T-helper 17 cell (primary cell): ENCODE data around the gene PTGES3. TPM values are rescaled to one million over a fixed set of nuclear protein-coding genes. Genes with fewer than 3 reads are reported as not detected.

Experiments used
- ATAC-seq: fragments of 150-1000 bp; cut with Tn5 transposase; 2 replicates; pipeline ENCODE4 v1.10.0; 2021; ENCODE audit warnings: mild to moderate bottlenecking, moderate library complexity
- DNase-seq, 3 donors: peaks; one replicate each; pipeline versions ENCODE4 v3.0.0 to v3.0.0-alpha.2; 2020 to 2021
- H3K9me3 ChIP-seq: one replicate; pipeline ENCODE4 v1.7.0; 2013; ENCODE audit warnings: low read length, mild to moderate bottlenecking; ENCODE audit not compliant: control insufficient read depth, poor library complexity, severe bottlenecking
- H3K27ac Mint-ChIP-seq: one replicate; pipeline ENCODE4 v1.8.0; 2022; ENCODE audit warnings: mild to moderate bottlenecking, moderate library complexity, mixed read lengths
- H3K27me3 Mint-ChIP-seq: one replicate; pipeline ENCODE4 v1.8.0; 2022; ENCODE audit warnings: mixed read lengths
- H3K36me3 Mint-ChIP-seq: one replicate; pipeline ENCODE4 v1.8.0; 2022; ENCODE audit warnings: low read depth, mixed read lengths
- H3K4me1 Mint-ChIP-seq: one replicate; pipeline ENCODE4 v1.8.0; 2022; ENCODE audit warnings: mild to moderate bottlenecking, mixed read lengths
- H3K4me3 Mint-ChIP-seq: one replicate; pipeline ENCODE4 v1.8.0; 2022; ENCODE audit warnings: mild to moderate bottlenecking, moderate library complexity, mixed read lengths
- total RNA-seq, 4 donors: library from RNA in 2 of 4; stranded (reverse) in 2 of 4; gene quantifications; one replicate each; pipeline ENCODE4 v1.2.3 and lab custom pipeline; 2022 to 2026

PTGES3 gene
- total RNA-seq, 2 donors from 2014 or later = 124 to 127 TPM

DNA sequence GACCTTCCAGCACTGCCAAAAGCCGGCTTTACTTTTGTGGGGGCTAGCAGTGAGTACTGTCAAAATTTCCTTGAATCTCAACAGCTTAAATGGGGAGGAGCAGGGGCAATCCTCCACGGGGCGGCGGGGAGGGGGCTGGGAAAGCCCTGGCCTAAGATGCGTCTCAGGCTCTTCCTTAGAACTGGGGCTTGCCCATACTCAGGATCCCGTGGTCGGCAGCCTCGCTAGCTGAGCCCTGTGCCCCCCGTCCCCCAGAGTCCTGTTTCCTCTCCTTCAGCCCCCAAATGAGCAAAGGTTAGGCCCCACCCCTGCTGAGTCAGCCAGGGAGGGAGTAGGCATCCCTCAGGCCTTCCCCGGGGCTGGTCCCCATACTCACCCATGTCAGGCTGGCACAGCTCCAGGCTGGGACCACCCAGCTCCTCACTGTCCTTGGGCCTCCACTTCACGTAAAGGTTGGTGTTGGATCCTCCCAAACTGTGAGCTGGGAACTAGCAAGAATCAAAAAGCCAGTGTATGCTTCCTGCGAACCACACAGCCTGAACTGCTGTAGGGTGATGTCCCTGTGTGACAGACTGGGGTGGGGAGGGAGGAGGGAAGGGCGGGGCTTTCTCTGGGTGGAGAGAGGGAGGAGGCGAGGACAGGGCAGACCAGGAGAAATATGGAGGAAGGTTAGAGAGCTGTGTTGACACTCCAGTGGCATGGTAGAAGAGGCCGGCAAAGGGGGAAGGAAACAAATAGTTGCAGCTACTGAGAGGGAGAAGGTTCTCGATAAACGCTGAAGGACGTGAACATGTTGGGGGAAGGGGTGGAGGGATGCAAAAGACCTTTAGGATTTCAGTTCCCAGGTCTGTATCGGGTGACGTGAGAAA lies 52.0 kb downstream of the PTGES3 start:
- H3K4me3 Mint-ChIP-seq = peak overlapping the region; percentile 99
- H3K36me3 Mint-ChIP-seq = peaks cover 5% of the 10 kb centered on the region
- ATAC-seq = peak; percentile 78
- H3K27ac Mint-ChIP-seq = peak overlapping the region; percentile 95
- peak; percentile 46 to 78 (median 68) for DNase-seq
- no peaks in the 10 kb centered on the region for H3K9me3 ChIP-seq
- peaks cover 49% of the 10 kb centered on the region for H3K4me1 Mint-ChIP-seq
- no peaks in the 10 kb centered on the region for H3K27me3 Mint-ChIP-seq

GRCh38 chr12:56634837-56635791 lies 53.0 kb downstream of the PTGES3 start:
- H3K36me3 Mint-ChIP-seq = peaks cover 5% of the 10 kb centered on the region
- peak overlapping the region; percentile 99 for H3K4me3 Mint-ChIP-seq
- peaks cover 54% of the 10 kb centered on the region for H3K4me1 Mint-ChIP-seq
- H3K27ac Mint-ChIP-seq = peak overlapping the region; percentile 95
- H3K9me3 ChIP-seq = no peaks in the 10 kb centered on the region
- no peaks in the 10 kb centered on the region for H3K27me3 Mint-ChIP-seq
- peak; percentile 49 to 58 (median 55) for DNase-seq
- peak; percentile 29 for ATAC-seq

DNA sequence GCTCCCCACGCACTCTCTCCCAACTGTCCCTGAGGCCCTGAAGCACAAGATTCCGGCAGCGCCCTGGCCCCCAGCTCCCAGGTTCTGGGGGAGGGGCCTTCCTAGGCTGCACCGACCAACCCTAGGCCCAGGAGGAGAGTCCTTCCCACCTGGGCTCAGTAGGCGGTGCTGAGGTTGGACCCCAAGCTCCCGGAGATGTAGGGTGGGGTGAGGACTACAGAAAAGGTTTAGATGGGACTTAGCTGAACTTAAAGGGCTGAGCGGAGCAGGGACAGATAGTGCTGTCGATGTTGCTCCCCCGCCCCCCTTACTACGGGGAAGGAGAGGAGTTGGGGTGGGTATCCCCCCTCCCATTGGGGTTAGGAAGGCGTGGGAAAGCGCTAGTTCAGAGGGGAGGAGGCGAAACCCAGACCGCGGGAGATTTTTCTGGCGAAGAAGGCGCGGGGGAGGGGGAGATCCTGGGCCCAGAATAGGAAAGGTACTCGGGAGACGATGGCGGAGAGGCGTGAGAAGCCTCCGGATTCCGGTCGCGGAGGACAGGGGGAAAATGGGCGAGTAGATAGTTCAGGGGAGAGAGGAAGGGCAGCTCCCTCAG lies 53.7 kb downstream of the PTGES3 start:
- Mint-ChIP-seq H3K4me1 (peaks cover 52% of the 10 kb centered on the region), H3K4me3 (peak overlapping the region; percentile 99), H3K27me3 (no peaks in the 10 kb centered on the region), H3K27ac (peak overlapping the region; percentile 95), H3K36me3 (peaks cover 6% of the 10 kb centered on the region)
- peak in 1 of 3 donors; percentile 14 for DNase-seq
- no peak for ATAC-seq
- H3K9me3 ChIP-seq = no peaks in the 10 kb centered on the region

DNA sequence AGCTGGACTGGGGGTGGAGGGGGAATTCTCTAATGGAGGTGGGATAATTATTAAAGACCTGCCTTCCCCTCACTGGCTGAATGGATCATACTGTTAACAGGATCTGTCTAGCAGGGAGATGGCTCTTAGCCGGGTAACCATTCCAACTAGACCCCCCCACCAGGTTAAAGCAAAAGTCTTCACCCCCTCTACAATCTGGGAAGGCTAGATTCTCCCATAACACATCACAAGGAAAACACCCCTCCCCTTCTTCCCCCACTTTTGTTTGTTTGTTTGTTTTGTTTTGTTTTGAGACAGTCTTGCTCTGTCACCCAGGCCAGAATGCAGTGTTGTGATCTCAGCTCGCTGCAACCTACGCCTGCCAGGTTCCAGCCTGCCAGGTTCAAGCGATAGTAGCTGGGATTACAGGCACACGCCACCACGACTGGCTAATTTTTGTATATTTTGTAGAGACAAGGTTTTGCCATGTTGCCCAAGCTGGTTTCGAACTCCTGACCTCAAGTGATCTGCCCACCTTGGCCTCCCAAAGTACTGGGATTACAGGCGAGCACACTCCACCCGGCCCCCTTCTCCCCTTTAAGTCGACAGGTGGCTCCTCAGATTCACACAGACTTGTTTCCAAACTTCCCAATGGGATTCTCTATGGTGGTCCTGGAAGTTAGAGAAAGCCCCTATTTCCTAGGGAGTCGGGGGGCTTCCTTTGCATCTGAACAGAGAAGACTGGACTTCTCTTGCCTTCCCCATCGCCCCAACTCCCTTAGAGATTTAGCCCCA lies 54.4 kb downstream of the PTGES3 start:
- Mint-ChIP-seq H3K36me3 (peaks cover 5% of the 10 kb centered on the region), H3K4me1 (peaks cover 58% of the 10 kb centered on the region), H3K4me3 (peak overlapping the region; percentile 99), H3K27ac (peak overlapping the region; percentile 95), H3K27me3 (no peaks in the 10 kb centered on the region)
- DNase-seq (no peak), ATAC-seq (no peak)
- H3K9me3 ChIP-seq = no peaks in the 10 kb centered on the region

GRCh38 chr12:56632701-56633467 lies 55.2 kb downstream of the PTGES3 start:
- no peaks in the 10 kb centered on the region for H3K9me3 ChIP-seq
- Mint-ChIP-seq H3K27me3 (no peaks in the 10 kb centered on the region), H3K4me3 (peak overlapping the region; percentile 99), H3K36me3 (peaks cover 7% of the 10 kb centered on the region), H3K27ac (peak overlapping the region; percentile 98), H3K4me1 (peaks cover 64% of the 10 kb centered on the region)
- DNase-seq (no peak), ATAC-seq (no peak)

DNA sequence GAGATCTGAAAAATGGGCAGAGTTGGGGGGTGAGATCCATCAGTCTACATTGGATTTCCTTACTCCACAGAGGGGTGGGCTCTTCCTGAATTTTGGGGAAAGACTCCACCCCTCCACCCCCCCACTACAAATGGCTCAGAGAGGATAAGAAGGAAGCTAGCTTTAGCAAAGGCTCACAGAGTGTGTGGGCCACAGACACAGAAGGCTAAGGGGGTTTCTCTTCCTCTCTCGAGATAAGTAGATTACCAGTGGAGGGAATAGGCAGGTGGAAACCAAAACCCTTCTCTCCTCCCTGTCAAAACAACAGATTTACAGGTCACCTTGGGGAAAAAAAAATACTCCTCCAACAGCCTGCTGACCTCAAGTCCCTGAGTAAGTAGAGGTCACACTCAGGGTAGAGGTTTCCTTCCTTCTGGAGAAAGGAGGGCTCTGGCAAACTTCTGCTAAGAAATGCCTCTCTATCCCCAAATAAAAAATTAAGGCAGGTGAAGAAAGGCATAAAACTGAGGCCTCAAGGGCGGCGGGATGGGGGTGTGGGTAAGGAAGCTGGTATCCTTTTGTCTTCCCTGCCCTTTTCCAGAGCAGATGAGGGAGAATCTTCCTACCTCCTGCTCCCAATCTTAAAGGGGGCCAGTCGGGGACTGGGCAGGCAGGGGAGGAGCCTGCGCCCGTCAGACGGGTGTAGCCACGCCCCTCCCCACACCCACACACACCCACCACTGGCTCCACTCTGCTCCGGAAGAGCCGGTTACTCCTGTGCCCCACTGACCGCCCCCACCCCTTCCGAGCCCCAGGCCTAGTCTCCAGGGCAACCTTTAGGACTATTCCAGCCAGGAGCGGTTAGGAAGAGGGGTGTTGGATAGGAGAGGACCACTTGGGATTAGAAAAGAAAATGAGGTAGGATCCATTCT lies 56.0 kb downstream of the PTGES3 start:
- DNase-seq (peak in 2 of 3 donors; percentile 46 to 51), ATAC-seq (no peak)
- peaks cover 7% of the 10 kb centered on the region for H3K36me3 Mint-ChIP-seq
- no peaks in the 10 kb centered on the region for H3K9me3 ChIP-seq
- H3K27ac Mint-ChIP-seq = peak overlapping the region; percentile 98
- H3K4me3 Mint-ChIP-seq = peak overlapping the region; percentile 99
- H3K4me1 Mint-ChIP-seq = peaks cover 64% of the 10 kb centered on the region
- no peaks in the 10 kb centered on the region for H3K27me3 Mint-ChIP-seq

DNA sequence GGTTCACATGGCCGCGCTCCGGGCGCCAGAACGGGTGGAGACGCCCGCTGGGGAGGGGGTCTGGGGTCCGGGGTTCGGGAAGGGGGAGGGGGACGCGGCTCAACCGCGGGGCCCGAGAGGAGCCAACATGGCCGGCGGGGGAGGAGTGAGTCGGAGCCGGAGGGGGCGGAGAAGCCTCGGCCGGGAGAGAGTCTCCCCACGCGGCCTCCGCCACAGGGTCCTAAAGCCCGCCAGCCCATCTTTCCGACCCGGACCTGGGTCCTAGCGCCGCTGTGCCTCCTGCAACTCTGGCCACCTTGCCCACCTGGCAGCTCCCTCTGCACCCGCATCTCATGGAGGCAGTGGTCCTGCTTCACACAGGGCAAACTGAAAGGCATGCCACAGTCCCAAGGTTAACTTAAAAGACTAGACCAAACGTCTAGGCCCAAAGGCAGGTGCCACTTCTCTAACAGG lies 57.9 kb downstream of the PTGES3 start, which contains the start of gene BAZ2A:
Gene BAZ2A, minus strand, starts transcription at position 147 of the 453 bp plus-strand sequence. CDS start 12,796 bp downstream, outside the sequence.
- no peaks in the 10 kb centered on the region for H3K27me3 Mint-ChIP-seq
- H3K4me1 Mint-ChIP-seq = peaks cover 58% of the 10 kb centered on the region
- H3K9me3 ChIP-seq = no peaks in the 10 kb centered on the region
- peak within 1 kb of the TSS; percentile 99 for H3K4me3 Mint-ChIP-seq
- H3K27ac Mint-ChIP-seq = peak within 1 kb of the TSS; percentile 98
- peak; percentile 80 for ATAC-seq
- peak; percentile 69 to 77 (median 73) for DNase-seq
- peaks cover 7% of the 10 kb centered on the region for H3K36me3 Mint-ChIP-seq

DNA sequence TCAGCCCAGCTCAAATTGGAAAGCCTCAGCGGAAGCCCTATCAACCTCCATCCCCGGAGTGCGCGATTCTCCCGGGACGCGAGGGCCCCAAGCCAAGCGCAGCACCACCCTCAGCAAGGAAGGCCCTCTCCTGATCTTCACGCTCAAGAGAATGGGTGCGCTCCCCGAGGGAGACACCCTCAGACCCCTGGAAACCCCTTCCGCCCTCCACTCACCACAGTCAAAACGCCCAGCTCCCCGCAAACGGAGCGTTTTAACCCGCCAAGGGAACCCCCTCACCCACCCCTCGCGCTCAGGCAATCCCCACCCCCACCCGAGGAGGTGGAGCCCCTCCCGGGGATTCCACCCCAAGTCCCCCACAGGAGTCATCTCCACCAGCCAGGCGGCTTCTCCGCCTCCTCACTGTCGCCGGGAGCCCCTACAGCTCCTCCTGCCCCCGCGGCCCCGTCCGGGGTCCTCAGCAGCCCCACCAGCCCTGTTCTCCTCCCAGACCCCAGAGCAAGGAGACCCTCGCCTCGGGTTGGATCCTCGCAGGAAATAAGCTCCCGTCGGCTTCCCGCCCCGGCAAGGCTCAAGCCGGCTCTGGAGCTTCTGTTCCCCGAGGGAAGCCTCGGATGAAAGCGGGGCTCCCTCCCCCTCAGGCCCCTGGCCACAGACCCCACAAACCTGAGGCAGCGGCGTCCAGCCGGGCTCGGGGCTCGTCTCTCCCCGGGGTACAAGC lies 58.5 kb downstream of the PTGES3 start:
- Mint-ChIP-seq H3K27me3 (no peaks in the 10 kb centered on the region), H3K4me3 (peak overlapping the region; percentile 99), H3K36me3 (peaks cover 7% of the 10 kb centered on the region), H3K27ac (peak overlapping the region; percentile 98), H3K4me1 (peaks cover 55% of the 10 kb centered on the region)
- peak; percentile 43 for ATAC-seq
- no peaks in the 10 kb centered on the region for H3K9me3 ChIP-seq
- peak; percentile 36 to 58 (median 46) for DNase-seq

GRCh38 chr12:56628671-56629458 lies 59.2 kb downstream of the PTGES3 start:
- H3K27ac Mint-ChIP-seq = peak overlapping the region; percentile 98
- DNase-seq = peak; percentile 29 to 42 (median 41)
- no peaks in the 10 kb centered on the region for H3K27me3 Mint-ChIP-seq
- H3K4me3 Mint-ChIP-seq = peak overlapping the region; percentile 99
- peaks cover 4% of the 10 kb centered on the region for H3K36me3 Mint-ChIP-seq
- peaks cover 52% of the 10 kb centered on the region for H3K4me1 Mint-ChIP-seq
- H3K9me3 ChIP-seq = no peaks in the 10 kb centered on the region
- peak; percentile 41 for ATAC-seq

GRCh38 chr12:56626701-56627100 lies 61.4 kb downstream of the PTGES3 start:
- no peak for DNase-seq
- no peak for ATAC-seq
- no peaks in the 10 kb centered on the region for H3K27me3 Mint-ChIP-seq
- H3K4me1 Mint-ChIP-seq = peaks cover 45% of the 10 kb centered on the region
- H3K9me3 ChIP-seq = no peaks in the 10 kb centered on the region
- H3K4me3 Mint-ChIP-seq = no peak overlapping the region
- H3K36me3 Mint-ChIP-seq = peaks cover 7% of the 10 kb centered on the region
- H3K27ac Mint-ChIP-seq = peak overlapping the region; percentile 98
